Measurements from ENCODE around the gene CHRNB1. TPM values are rescaled to one million over a fixed set of nuclear protein-coding genes. Genes with fewer than 3 reads are reported as not detected.

CHRNB1 gene
- total RNA-seq, 2 experiments from 2014 or later = 13.2 to 13.4 TPM

DNA sequence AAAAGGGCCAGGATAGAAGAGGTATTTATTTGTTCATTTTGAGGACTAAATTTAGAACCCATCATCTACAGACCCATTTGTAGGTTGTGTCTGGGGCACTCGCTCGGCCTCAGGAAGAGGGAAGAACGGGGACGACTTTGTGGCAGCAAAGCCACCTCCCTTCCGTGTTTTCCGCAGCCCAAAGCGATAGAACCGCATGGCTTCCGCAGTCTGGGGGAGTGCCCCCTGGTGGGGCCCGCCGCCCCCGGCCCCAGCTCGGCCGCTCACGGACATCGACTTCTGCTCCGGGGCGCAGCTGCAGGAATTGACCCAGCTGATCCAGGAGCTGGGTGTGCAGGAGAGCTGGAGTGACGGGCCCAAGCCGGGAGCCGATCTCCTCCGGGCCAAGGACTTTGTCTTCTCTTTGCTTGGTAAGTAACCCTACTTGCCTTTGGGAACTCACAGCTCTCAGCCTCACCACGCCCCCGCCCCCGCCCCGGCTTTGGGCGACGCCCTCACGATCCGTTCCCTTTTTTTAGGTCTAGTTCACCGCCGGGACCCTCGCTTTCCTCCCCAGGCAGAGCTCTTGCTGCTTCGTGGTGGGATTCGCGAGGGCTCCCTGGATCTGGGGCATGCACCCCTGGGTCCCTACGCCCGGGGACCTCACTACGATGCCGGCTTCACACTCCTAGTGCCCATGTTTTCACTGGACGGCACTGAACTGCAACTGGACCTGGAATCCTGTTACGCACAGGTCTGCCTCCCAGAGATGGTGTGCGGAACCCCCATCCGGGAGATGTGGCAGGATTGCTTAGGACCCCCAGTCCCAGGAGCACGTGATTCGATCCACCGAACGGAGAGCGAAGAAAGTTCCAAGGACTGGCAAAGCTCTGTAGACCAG is 8.9 kb upstream of the CHRNB1 start:
- intact Hi-C loops (cut with micrococcal nuclease; ENCODE audit: unreplicated experiment) = loop anchor here (1.0 to 5.0 kb wide), 4 partner anchors 155 to 399 kb away; partner anchors contain the start of genes ELP5, SLC16A13, SLC2A4 and WRAP53
- no peaks in the 10 kb centered on the region for H3K36me3 ChIP-seq (ENCODE audit: insufficient read depth, low read length)
- H3K4me2 ChIP-seq (ENCODE audit: low read length) = peak overlapping the region; percentile 99
- peak overlapping the region; percentile 76 for H3K4me3 ChIP-seq (ENCODE audit: low read depth, low read length, poor library complexity, severe bottlenecking)
- TF ChIP-seq, protein P1, sequence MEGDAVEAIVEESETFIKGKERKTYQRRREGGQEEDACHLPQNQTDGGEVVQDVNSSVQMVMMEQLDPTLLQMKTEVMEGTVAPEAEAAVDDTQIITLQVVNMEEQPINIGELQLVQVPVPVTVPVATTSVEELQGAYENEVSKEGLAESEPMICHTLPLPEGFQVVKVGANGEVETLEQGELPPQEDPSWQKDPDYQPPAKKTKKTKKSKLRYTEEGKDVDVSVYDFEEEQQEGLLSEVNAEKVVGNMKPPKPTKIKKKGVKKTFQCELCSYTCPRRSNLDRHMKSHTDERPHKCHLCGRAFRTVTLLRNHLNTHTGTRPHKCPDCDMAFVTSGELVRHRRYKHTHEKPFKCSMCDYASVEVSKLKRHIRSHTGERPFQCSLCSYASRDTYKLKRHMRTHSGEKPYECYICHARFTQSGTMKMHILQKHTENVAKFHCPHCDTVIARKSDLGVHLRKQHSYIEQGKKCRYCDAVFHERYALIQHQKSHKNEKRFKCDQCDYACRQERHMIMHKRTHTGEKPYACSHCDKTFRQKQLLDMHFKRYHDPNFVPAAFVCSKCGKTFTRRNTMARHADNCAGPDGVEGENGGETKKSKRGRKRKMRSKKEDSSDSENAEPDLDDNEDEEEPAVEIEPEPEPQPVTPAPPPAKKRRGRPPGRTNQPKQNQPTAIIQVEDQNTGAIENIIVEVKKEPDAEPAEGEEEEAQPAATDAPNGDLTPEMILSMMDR (conservative IDR thresholded peaks at IDR 0.05; ENCODE audit: low read length) = peak; percentile 78
- no peak for TF ChIP-seq EZH2phosphoT487 (IDR thresholded peaks at IDR 0.05; ENCODE audit: borderline replicate concordance, low read depth, low read length)
- no peaks in the 10 kb centered on the region for H4K20me1 ChIP-seq (ENCODE audit: insufficient read depth, low read length)
- ChIA-PET POLR2A (interaction anchor here (0.5 to 2.5 kb wide), 8 partner anchors 8 to 125 kb away, joined by 3 to 8 read pairs (median 4); partner anchors contain the start of genes ACAP1 and TMEM256), CTCF (ENCODE audit: unreplicated experiment) (interaction anchor here (1.0 to 1.9 kb wide), 8 partner anchors 19 to 125 kb away, joined by 3 to 18 read pairs (median 4); partner anchors contain the start of genes TMEM256 and TMEM95)
- peak overlapping the region; percentile 61; the same call in 1 of the 2 replicates for H2AFZ ChIP-seq (ENCODE audit: low read length)
- peaks cover 4% of the 10 kb centered on the region; the same call in 1 of the 2 replicates for H3K79me2 ChIP-seq (ENCODE audit: insufficient read depth, low read depth, low read length)
- H3K9me3 ChIP-seq (ENCODE audit: low read length) = no peaks in the 10 kb centered on the region
- DNase-seq (ENCODE audit: low spot score) = peak; percentile 83
- TSS peak; percentile 84 for BruUV-seq (replicated peaks)
- peak overlapping the region; percentile 77 for H3K27ac ChIP-seq (ENCODE audit: low read depth, low read length, poor library complexity, severe bottlenecking)
- H3K4me1 ChIP-seq (ENCODE audit: insufficient read depth, low read length, poor library complexity, severe bottlenecking) = peaks cover 39% of the 10 kb centered on the region
- no peaks in the 10 kb centered on the region for H3K9me2 ChIP-seq (ENCODE audit: insufficient read depth, low read length)

DNA sequence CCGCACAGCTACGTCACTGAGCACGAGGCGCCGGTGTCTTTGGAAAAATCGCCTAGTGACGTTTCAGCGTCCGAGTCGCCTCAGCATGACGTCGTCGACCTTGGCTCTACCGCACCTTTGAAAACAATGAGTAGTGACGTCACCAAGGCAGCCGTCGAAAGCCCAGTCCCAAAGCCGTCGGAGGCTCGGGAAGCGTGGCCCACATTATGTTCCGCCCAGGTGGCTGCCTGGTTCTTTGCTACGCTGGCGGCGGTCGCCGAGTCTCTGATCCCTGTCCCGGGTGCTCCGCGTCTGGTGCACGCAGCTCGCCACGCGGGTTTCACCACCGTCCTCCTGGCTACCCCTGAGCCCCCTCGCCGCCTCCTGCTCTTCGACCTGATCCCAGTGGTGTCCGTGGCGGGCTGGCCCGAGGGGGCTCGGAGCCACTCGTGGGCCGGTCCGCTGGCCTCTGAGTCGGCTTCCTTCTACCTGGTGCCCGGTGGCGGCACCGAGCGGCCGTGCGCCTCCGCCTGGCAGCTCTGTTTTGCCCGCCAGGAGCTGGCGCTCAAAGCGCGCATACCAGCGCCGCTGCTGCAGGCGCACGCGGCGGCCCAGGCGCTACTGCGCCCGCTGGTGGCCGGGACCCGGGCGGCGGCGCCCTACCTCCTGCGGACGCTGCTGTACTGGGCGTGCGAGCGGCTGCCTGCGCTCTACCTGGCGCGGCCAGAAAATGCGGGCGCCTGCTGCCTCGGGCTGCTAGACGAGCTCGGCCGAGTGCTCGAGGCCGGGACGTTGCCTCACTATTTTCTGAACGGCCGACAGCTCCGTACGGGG is 8.1 kb upstream of the CHRNB1 start:
- peak overlapping the region; percentile 99 for H3K4me2 ChIP-seq (ENCODE audit: low read length)
- H4K20me1 ChIP-seq (ENCODE audit: insufficient read depth, low read length) = no peaks in the 10 kb centered on the region
- DNase-seq (ENCODE audit: low spot score) = peak; percentile 91
- ChIA-PET POLR2A (interaction anchor here (0.5 to 2.5 kb wide), 3 partner anchors 12 to 174 kb away, joined by 3 to 8 read pairs (median 6); partner anchors contain the start of gene TMEM256), CTCF (ENCODE audit: unreplicated experiment) (interaction anchor here (0.6 to 1.9 kb wide), 6 partner anchors 18 to 124 kb away, joined by 3 to 18 read pairs (median 6); partner anchors contain the start of genes TMEM256 and TMEM95)
- peaks cover 4% of the 10 kb centered on the region; the same call in 1 of the 2 replicates for H3K79me2 ChIP-seq (ENCODE audit: insufficient read depth, low read depth, low read length)
- H3K9me2 ChIP-seq (ENCODE audit: insufficient read depth, low read length) = no peaks in the 10 kb centered on the region
- H2AFZ ChIP-seq (ENCODE audit: low read length) = peak overlapping the region; percentile 61; the same call in 1 of the 2 replicates
- H3K27ac ChIP-seq (ENCODE audit: low read depth, low read length, poor library complexity, severe bottlenecking) = peak overlapping the region; percentile 77
- intact Hi-C loops (cut with micrococcal nuclease; ENCODE audit: unreplicated experiment) = loop anchor here (1.0 to 5.0 kb wide), 5 partner anchors 48 to 399 kb away; partner anchors contain the start of genes POLR2A, SENP3, SLC16A13 and WRAP53
- no peak for TF ChIP-seq EZH2phosphoT487 (IDR thresholded peaks at IDR 0.05; ENCODE audit: borderline replicate concordance, low read depth, low read length)
- TF ChIP-seq, protein P1 (conservative IDR thresholded peaks at IDR 0.05; ENCODE audit: low read length) = peak; percentile 88
- H3K4me3 ChIP-seq (ENCODE audit: low read depth, low read length, poor library complexity, severe bottlenecking) = peak overlapping the region; percentile 76
- no peaks in the 10 kb centered on the region for H3K36me3 ChIP-seq (ENCODE audit: insufficient read depth, low read length)
- H3K4me1 ChIP-seq (ENCODE audit: insufficient read depth, low read length, poor library complexity, severe bottlenecking) = peaks cover 40% of the 10 kb centered on the region
- H3K9me3 ChIP-seq (ENCODE audit: low read length) = no peaks in the 10 kb centered on the region
- BruUV-seq (replicated peaks) = no TSS peak

All from OCI-LY7 (cell line).